Brain microvascular endothelial cell (primary cell): Measurements from ENCODE around the gene HS2ST1.
"Not testable (repeated sequence)": the region's sequence is repeated elsewhere in the genome, so short reads cannot be mapped to it uniquely, and the experiment has no call there.

Source experiments
- DNase-seq: peaks from one replicate; pipeline ENCODE4 v3.0.0-alpha.2; 2020
- H3K27ac ChIP-seq: fragments of 250-450 bp; sonication (Bioruptor Pico); 2 replicates; pipeline ENCODE4 v1.5.1; 2020; ENCODE audit warnings: mild to moderate bottlenecking, moderate library complexity
- H3K27me3 ChIP-seq: fragments of 250-450 bp; sonication (Bioruptor Pico); replicated peaks from 2 replicates; pipeline ENCODE4 v1.5.1; 2020; ENCODE audit warnings: mild to moderate bottlenecking
- H3K36me3 ChIP-seq: fragments of 250-450 bp; sonication (Bioruptor Pico); replicated peaks from 2 replicates; pipeline ENCODE4 v1.5.1; 2020; ENCODE audit warnings: mild to moderate bottlenecking
- H3K4me3 ChIP-seq: 2 replicates; pipeline ENCODE4 v1.5.1; 2011; ENCODE audit warnings: low read depth, mild to moderate bottlenecking, control low read depth, low read length, moderate library complexity
- CTCF ChIP-seq: IDR thresholded peaks from 2 replicates; pipeline ENCODE4 v1.5.1; 2011; ENCODE audit warnings: low read depth, mild to moderate bottlenecking, moderate library complexity, low read length, control low read depth, inconsistent platforms; ENCODE audit errors: missing control alignments
- in situ Hi-C: cut with HindIII; loops from 2 replicates; pipeline ENCODE4 v1.10.0; 2017; ENCODE audit warnings: low sequenced_read_pairs, low pct_ligation_motif_present

The HS2ST1 gene

GRCh38 chr1:86975993-86976550 is 61.6 kb downstream of the HS2ST1 start:
- no peak for TF ChIP-seq CTCF
- H3K27ac ChIP-seq = no peak overlapping the region
- in situ Hi-C loops = no loop called here
- H3K36me3 ChIP-seq = no peaks in the 10 kb centered on the region
- no peaks in the 10 kb centered on the region for H3K27me3 ChIP-seq
- no peak overlapping the region for H3K4me3 ChIP-seq
- DNase-seq = no peak

GRCh38 chr1:86976664-86977063 is 62.2 kb downstream of the HS2ST1 start:
- Histone ChIP-seq H3K36me3 (no peaks in the 10 kb centered on the region), H3K27me3 (no peaks in the 10 kb centered on the region), H3K4me3 (no peak overlapping the region), H3K27ac (no peak overlapping the region)
- in situ Hi-C loops = no loop called here
- TF ChIP-seq CTCF = no peak
- no peak for DNase-seq

GRCh38 chr1:86981482-86982213 is 67.2 kb downstream of the HS2ST1 start:
- no peak for DNase-seq
- Histone ChIP-seq H3K27ac (no peak overlapping the region), H3K4me3 (no peak overlapping the region), H3K36me3 (no peaks in the 10 kb centered on the region), H3K27me3 (no peaks in the 10 kb centered on the region)
- no peak for TF ChIP-seq CTCF
- in situ Hi-C loops = no loop called here

- H3K4me3 ChIP-seq, H3K27ac ChIP-seq, H3K27me3 ChIP-seq, DNase-seq, H3K36me3 ChIP-seq, in situ Hi-C loops: not testable (repeated sequence)
Observed at GRCh38 chr1:86983677-86984076, 69.2 kb downstream of the HS2ST1 start.

GRCh38 chr1:86987446-86987845 is 73.0 kb downstream of the HS2ST1 start:
- H3K27ac ChIP-seq = no peak overlapping the region
- H3K36me3 ChIP-seq = no peaks in the 10 kb centered on the region
- no peak overlapping the region for H3K4me3 ChIP-seq
- no peaks in the 10 kb centered on the region for H3K27me3 ChIP-seq
- in situ Hi-C loops = no loop called here
- no peak for TF ChIP-seq CTCF
- no peak for DNase-seq

GRCh38 chr1:86988835-86989234 is 74.4 kb downstream of the HS2ST1 start:
- TF ChIP-seq CTCF = no peak
- H3K27me3 ChIP-seq = no peaks in the 10 kb centered on the region
- DNase-seq = no peak
- no peak overlapping the region for H3K4me3 ChIP-seq
- in situ Hi-C loops = no loop called here
- no peak overlapping the region for H3K27ac ChIP-seq
- no peaks in the 10 kb centered on the region for H3K36me3 ChIP-seq

GRCh38 chr1:86989690-86990089 is 75.3 kb downstream of the HS2ST1 start:
- DNase-seq, H3K4me3 ChIP-seq, H3K36me3 ChIP-seq, H3K27ac ChIP-seq, H3K27me3 ChIP-seq, in situ Hi-C loops: not testable (repeated sequence)
